Left lung (tissue), 10 donors: ENCODE results near the gene ARFGAP2. TPM values are rescaled to one million over a fixed set of nuclear protein-coding genes. Genes with fewer than 3 reads are reported as not detected.
"Not testable (repeated sequence)": the region's sequence is repeated elsewhere in the genome, so short reads cannot be mapped to it uniquely, and the experiment has no call there.

Experiments
- ATAC-seq: fragments of 200-7000 bp; cut with Tn5 transposase; one replicate; pipeline ENCODE4 v1.9.1; 2020; ENCODE audit warnings: moderate library complexity
- DNase-seq, 4 donors: peaks; one replicate each; pipeline ENCODE4 v3.0.0-alpha.2; 2013 to 2020
- H3K27ac ChIP-seq, 2 donors: fragments of 200-600 bp; sonication (generic) in 1 of 2; one replicate each; pipeline versions ENCODE4 v1.5.0 to v1.8.0; 2020 to 2021
- H3K27me3 ChIP-seq, 2 donors: fragments of 200-600 bp; sonication (generic) in 1 of 2; one replicate each; pipeline versions ENCODE4 v1.5.0 to v1.8.0; 2020 to 2021
- H3K36me3 ChIP-seq, 2 donors: fragments of 200-600 bp; sonication (generic) in 1 of 2; one replicate each; pipeline versions ENCODE4 v1.5.0 to v1.8.0; 2020 to 2021
- H3K4me1 ChIP-seq, 2 donors: fragments of 200-600 bp; one replicate each; pipeline ENCODE4 v1.8.0; 2021
- H3K4me3 ChIP-seq, 2 donors: fragments of 200-600 bp; sonication (generic) in 1 of 2; one replicate each; pipeline versions ENCODE4 v1.5.0 to v1.8.0; 2020 to 2021; ENCODE audit warnings: mild to moderate bottlenecking in 1 of 2
- H3K9me3 ChIP-seq, 2 donors: fragments of 200-600 bp; sonication (generic) in 1 of 2; one replicate each; pipeline versions ENCODE4 v1.5.0 to v1.8.0; 2020 to 2021
- CTCF ChIP-seq, 2 donors: fragments of 200-600 bp; sonication (generic) in 1 of 2; IDR thresholded peaks; one replicate each; pipeline versions ENCODE4 v1.5.0 to v1.8.0; 2021; ENCODE audit warnings: antibody characterized with exemption in 2 of 2
- intact Hi-C, 2 donors: fragments of 100-400 bp; cut with DNase I; formaldehyde crosslinking; loops; one replicate each; pipeline versions ENCODE4 v1.11.2 to v1.14.2; 2022
- polyA plus RNA-seq, 6 donors: library from polyadenylated mRNA; unstranded; fragments of 120-200 nt; gene quantifications; one replicate each; pipeline ENCODE4 v1.2.1, GENCODE V29; 2013; ENCODE audit not compliant: insufficient read length in 6 of 6
- total RNA-seq, 2 donors: library from RNA; stranded (reverse); fragmentation: NEBNext Ultra II Directional; extraction: Animal tissue kit (Norgen Biotek cat#: 25700); gene quantifications; one replicate each; pipeline ENCODE4 v1.2.1, GENCODE V29; 2021
- donor health status: DM: no; HTN: yes; CAD: no.
- donor health status: DM: no; HTN: no; CAD: no.

ARFGAP2 gene
- total and polyA plus RNA-seq, 8 donors: 79.1 to 103 (median 92.4) TPM

- DNase-seq (no peak), ATAC-seq (no peak)
- Histone ChIP-seq H3K36me3 (no peaks in the 10 kb centered on the region), H3K27ac (no peak overlapping the region), H3K9me3 (no peaks in the 10 kb centered on the region), H3K4me1 (no peaks in the 10 kb centered on the region), H3K4me3 (no peak overlapping the region), H3K27me3 (no peaks in the 10 kb centered on the region)
- intact Hi-C loops: no loop called here
- no peak for TF ChIP-seq CTCF (IDR thresholded peaks at IDR 0.05)
These were observed 51.6 kb downstream of the ARFGAP2 start for GRCh38 chr11:47125083-47125482.

GRCh38 chr11:47124675-47125074 is 52.0 kb downstream of the ARFGAP2 start:
- Histone ChIP-seq H3K27me3 (no peaks in the 10 kb centered on the region), H3K4me1 (no peaks in the 10 kb centered on the region), H3K27ac (no peak overlapping the region), H3K9me3 (no peaks in the 10 kb centered on the region), H3K4me3 (no peak overlapping the region), H3K36me3 (no peaks in the 10 kb centered on the region)
- intact Hi-C loops: no loop called here
- no peak for TF ChIP-seq CTCF (IDR thresholded peaks at IDR 0.05)
- ATAC-seq (no peak), DNase-seq (no peak)

- H3K27me3 ChIP-seq: no peaks in the 10 kb centered on the region
- intact Hi-C loops: no loop called here
- ATAC-seq (no peak), DNase-seq (no peak)
- H3K27ac ChIP-seq: no peak overlapping the region
- no peaks in the 10 kb centered on the region for H3K4me1 ChIP-seq
- H3K36me3 ChIP-seq: no peaks in the 10 kb centered on the region
- no peak for TF ChIP-seq CTCF (IDR thresholded peaks at IDR 0.05)
- no peaks in the 10 kb centered on the region for H3K9me3 ChIP-seq
- H3K4me3 ChIP-seq: no peak overlapping the region
These were observed 53.6 kb downstream of the ARFGAP2 start for GRCh38 chr11:47123094-47123493.

- H3K9me3 ChIP-seq: no peaks in the 10 kb centered on the region
- no peak overlapping the region for H3K27ac ChIP-seq
- DNase-seq (no peak), ATAC-seq (no peak)
- intact Hi-C loops: no loop called here
- no peaks in the 10 kb centered on the region for H3K36me3 ChIP-seq
- no peaks in the 10 kb centered on the region for H3K4me1 ChIP-seq
- no peak for TF ChIP-seq CTCF (IDR thresholded peaks at IDR 0.05)
- no peak overlapping the region for H3K4me3 ChIP-seq
- H3K27me3 ChIP-seq: no peaks in the 10 kb centered on the region
These were observed 54.9 kb downstream of the ARFGAP2 start for GRCh38 chr11:47121731-47122130.

GRCh38 chr11:47121056-47121455 is 55.6 kb downstream of the ARFGAP2 start:
- Histone ChIP-seq H3K27ac (no peak overlapping the region), H3K4me3 (no peak overlapping the region), H3K4me1 (no peaks in the 10 kb centered on the region), H3K9me3 (no peaks in the 10 kb centered on the region), H3K36me3 (no peaks in the 10 kb centered on the region), H3K27me3 (no peaks in the 10 kb centered on the region)
- ATAC-seq (no peak), DNase-seq (no peak)
- intact Hi-C loops: no loop called here
- no peak for TF ChIP-seq CTCF (IDR thresholded peaks at IDR 0.05)

- H3K4me1 ChIP-seq, intact Hi-C loops, H3K4me3 ChIP-seq, H3K36me3 ChIP-seq, H3K9me3 ChIP-seq, H3K27me3 ChIP-seq, H3K27ac ChIP-seq: not testable (repeated sequence)
- ATAC-seq (peak; percentile 56), DNase-seq (peak in 2 of 4 donors; percentile 60 to 84)
These were observed 57.6 kb downstream of the ARFGAP2 start for GRCh38 chr11:47118958-47119688.
